OCI-LY1 (cell line): ENCODE results near the gene NFKBIZ.

Experiments
- EZH2 ChIP-seq: fragments of 200-600 bp; sonication (generic), shearing (Covaris generic); IDR thresholded peaks from 2 replicates; pipeline ENCODE4 v1.8.0; 2017; ENCODE audit warnings: borderline replicate concordance, mixed run types, mild to moderate bottlenecking, antibody characterized with exemption, low read length, moderate library complexity, mixed read lengths
- TF ChIP-seq, protein P1 (sequence below): fragments of 200-600 bp; sonication (generic), shearing (Covaris generic); IDR thresholded peaks from 2 replicates; pipeline ENCODE4 v1.5.1; 2017; ENCODE audit warnings: mild to moderate bottlenecking, antibody characterized with exemption, low read length, moderate library complexity, mixed read lengths

DNA sequence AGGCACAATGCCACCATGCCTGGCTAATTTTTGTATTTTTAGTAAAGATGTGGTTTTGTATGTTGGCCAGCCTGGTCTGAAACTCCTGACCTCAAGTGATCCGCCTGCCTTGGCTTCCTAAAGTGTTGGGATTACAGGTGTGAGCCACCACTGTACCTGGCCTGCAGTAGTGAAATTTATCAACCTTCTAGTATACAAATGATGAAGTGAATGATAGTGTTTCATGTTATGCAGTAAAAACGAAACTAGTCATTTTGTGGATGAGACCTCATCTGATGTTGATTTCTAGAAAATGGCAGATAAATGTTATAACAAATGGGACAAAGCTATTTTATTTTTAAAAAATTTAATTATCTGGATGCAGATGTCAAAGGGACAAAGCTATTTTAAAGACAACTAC is 37.4 kb upstream of the NFKBIZ start:
- TF ChIP-seq, protein P1, sequence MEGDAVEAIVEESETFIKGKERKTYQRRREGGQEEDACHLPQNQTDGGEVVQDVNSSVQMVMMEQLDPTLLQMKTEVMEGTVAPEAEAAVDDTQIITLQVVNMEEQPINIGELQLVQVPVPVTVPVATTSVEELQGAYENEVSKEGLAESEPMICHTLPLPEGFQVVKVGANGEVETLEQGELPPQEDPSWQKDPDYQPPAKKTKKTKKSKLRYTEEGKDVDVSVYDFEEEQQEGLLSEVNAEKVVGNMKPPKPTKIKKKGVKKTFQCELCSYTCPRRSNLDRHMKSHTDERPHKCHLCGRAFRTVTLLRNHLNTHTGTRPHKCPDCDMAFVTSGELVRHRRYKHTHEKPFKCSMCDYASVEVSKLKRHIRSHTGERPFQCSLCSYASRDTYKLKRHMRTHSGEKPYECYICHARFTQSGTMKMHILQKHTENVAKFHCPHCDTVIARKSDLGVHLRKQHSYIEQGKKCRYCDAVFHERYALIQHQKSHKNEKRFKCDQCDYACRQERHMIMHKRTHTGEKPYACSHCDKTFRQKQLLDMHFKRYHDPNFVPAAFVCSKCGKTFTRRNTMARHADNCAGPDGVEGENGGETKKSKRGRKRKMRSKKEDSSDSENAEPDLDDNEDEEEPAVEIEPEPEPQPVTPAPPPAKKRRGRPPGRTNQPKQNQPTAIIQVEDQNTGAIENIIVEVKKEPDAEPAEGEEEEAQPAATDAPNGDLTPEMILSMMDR, result no peak
- no peak for TF ChIP-seq EZH2
